ENCODE measurements around the gene BRSK2.

DNA sequence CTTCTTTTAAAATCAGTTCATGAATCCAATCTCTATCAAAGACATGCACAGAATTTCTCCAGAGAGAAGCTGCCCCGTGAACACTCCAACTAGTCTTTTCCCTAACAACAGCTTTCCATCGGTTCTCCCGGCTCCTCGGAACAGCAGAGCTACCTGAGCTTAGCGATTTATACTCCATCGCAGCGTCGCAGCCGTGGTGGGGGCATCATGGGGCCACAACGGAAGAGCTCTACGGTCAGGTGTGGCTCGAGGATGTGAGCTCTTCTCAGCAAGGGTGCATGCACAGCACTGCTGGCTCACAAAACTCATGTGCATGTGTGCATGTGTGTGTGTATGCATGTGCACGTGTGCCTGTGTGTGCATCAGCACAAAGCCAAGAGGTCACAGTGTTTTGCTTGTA lies 108.5 kb downstream of the BRSK2 start:
- TF ChIP-seq, protein P1, sequence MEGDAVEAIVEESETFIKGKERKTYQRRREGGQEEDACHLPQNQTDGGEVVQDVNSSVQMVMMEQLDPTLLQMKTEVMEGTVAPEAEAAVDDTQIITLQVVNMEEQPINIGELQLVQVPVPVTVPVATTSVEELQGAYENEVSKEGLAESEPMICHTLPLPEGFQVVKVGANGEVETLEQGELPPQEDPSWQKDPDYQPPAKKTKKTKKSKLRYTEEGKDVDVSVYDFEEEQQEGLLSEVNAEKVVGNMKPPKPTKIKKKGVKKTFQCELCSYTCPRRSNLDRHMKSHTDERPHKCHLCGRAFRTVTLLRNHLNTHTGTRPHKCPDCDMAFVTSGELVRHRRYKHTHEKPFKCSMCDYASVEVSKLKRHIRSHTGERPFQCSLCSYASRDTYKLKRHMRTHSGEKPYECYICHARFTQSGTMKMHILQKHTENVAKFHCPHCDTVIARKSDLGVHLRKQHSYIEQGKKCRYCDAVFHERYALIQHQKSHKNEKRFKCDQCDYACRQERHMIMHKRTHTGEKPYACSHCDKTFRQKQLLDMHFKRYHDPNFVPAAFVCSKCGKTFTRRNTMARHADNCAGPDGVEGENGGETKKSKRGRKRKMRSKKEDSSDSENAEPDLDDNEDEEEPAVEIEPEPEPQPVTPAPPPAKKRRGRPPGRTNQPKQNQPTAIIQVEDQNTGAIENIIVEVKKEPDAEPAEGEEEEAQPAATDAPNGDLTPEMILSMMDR (IDR thresholded peaks at IDR 0.05; ENCODE audit: low read length) = no peak
- no peak for TF ChIP-seq EZH2 (optimal IDR thresholded peaks at IDR 0.05; ENCODE audit: low read depth, low read length)
